KOPT-K1 (cell line): ENCODE results near the gene LSR.

Source experiments
- H3K27ac ChIP-seq: fragments of 200-600 bp; sonication (generic); 2 replicates; pipeline ENCODE4 v1.5.1; 2016; ENCODE audit warnings: antibody characterized with exemption, mild to moderate bottlenecking, low read depth, low read length; ENCODE audit not compliant: poor library complexity, severe bottlenecking
- H3K36me3 ChIP-seq: fragments of 200-600 bp; sonication (generic); 2 replicates; pipeline ENCODE4 v1.5.1; 2017; ENCODE audit warnings: antibody characterized with exemption, mild to moderate bottlenecking, low read length, moderate library complexity; ENCODE audit not compliant: insufficient read depth
- H3K9me3 ChIP-seq: fragments of 200-600 bp; sonication (generic); 2 replicates; pipeline ENCODE4 v1.5.1; 2017; ENCODE audit warnings: antibody characterized with exemption, low read length, mild to moderate bottlenecking; ENCODE audit not compliant: insufficient read depth, poor library complexity, severe bottlenecking

LSR gene

GRCh38 chr19:35248310-35249145, at the start of gene LSR:
Gene LSR (plus strand): TSS chr19:35249002. CDS start chr19:35249023, 21 bp downstream.
- H3K27ac ChIP-seq: no peak within 1 kb of the TSS
- peaks cover 37% of the 10 kb centered on the region for H3K9me3 ChIP-seq
- H3K36me3 ChIP-seq: no peaks in the 10 kb centered on the region

GRCh38 chr19:35199481-35199880, 49.3 kb upstream of the LSR start:
- Histone ChIP-seq H3K36me3 (no peaks in the 10 kb centered on the region), H3K27ac (no peak overlapping the region), H3K9me3 (no peaks in the 10 kb centered on the region)

- Histone ChIP-seq H3K36me3 (no peaks in the 10 kb centered on the region), H3K27ac (no peak overlapping the region), H3K9me3 (no peaks in the 10 kb centered on the region)
Measured at GRCh38 chr19:35202722-35203688, 45.8 kb upstream of the LSR start.

GRCh38 chr19:35204799-35205732, 43.7 kb upstream of the LSR start:
- Histone ChIP-seq H3K36me3 (no peaks in the 10 kb centered on the region), H3K27ac (peak overlapping the region; percentile 94), H3K9me3 (peaks cover 3% of the 10 kb centered on the region)

- Histone ChIP-seq H3K9me3 (peaks cover 3% of the 10 kb centered on the region), H3K36me3 (no peaks in the 10 kb centered on the region), H3K27ac (peak overlapping the region; percentile 94)
Measured at GRCh38 chr19:35205733-35206323, 43.0 kb upstream of the LSR start.

GRCh38 chr19:35206379-35206778, 42.4 kb upstream of the LSR start:
- H3K27ac ChIP-seq: peak overlapping the region; percentile 94
- H3K36me3 ChIP-seq: no peaks in the 10 kb centered on the region
- peaks cover 3% of the 10 kb centered on the region for H3K9me3 ChIP-seq

- Histone ChIP-seq H3K27ac (peak overlapping the region; percentile 94), H3K9me3 (peaks cover 3% of the 10 kb centered on the region)
Measured at GRCh38 chr19:35206855-35207254, 41.9 kb upstream of the LSR start.

GRCh38 chr19:35207391-35207871, 41.4 kb upstream of the LSR start:
- Histone ChIP-seq H3K36me3 (no peaks in the 10 kb centered on the region), H3K9me3 (peaks cover 3% of the 10 kb centered on the region), H3K27ac (peak overlapping the region; percentile 94)

More at GRCh38 chr19:35206855-35207254, 41.9 kb upstream of the LSR start:
- no peaks in the 10 kb centered on the region for H3K36me3 ChIP-seq

- Histone ChIP-seq H3K36me3 (no peaks in the 10 kb centered on the region), H3K9me3 (peaks cover 3% of the 10 kb centered on the region), H3K27ac (peak overlapping the region; percentile 94)
Measured at GRCh38 chr19:35208121-35208520, 40.7 kb upstream of the LSR start.

GRCh38 chr19:35209646-35210045, 39.2 kb upstream of the LSR start:
- Histone ChIP-seq H3K9me3 (peaks cover 3% of the 10 kb centered on the region), H3K27ac (no peak overlapping the region), H3K36me3 (no peaks in the 10 kb centered on the region)

- H3K36me3 ChIP-seq: no peaks in the 10 kb centered on the region
- peaks cover 3% of the 10 kb centered on the region for H3K9me3 ChIP-seq
- H3K27ac ChIP-seq: peak overlapping the region; percentile 25
Measured at GRCh38 chr19:35211545-35212230, 37.1 kb upstream of the LSR start.

- H3K27ac ChIP-seq: peak overlapping the region; percentile 25
- H3K9me3 ChIP-seq: peaks cover 3% of the 10 kb centered on the region
- H3K36me3 ChIP-seq: no peaks in the 10 kb centered on the region
Measured at GRCh38 chr19:35212241-35212640, 36.6 kb upstream of the LSR start.
